CD4-positive, alpha-beta T cell (primary cell): Measurements from ENCODE around the gene SMAP1. TPM values are rescaled to one million over a fixed set of nuclear protein-coding genes. Genes with fewer than 3 reads are reported as not detected.

ENCODE experiments used
- ATAC-seq: fragments of 200-7000 bp; cut with Tn5 transposase; one replicate; pipeline ENCODE4 v1.10.0; 2022; ENCODE audit warnings: mild to moderate bottlenecking; ENCODE audit not compliant: poor library complexity
- CTCF ChIA-PET: fragments of 350-600 bp; sonication (Branson Sonifier 250); formaldehyde crosslinking; loops from one replicate; lab custom pipeline; 2021; ENCODE audit warnings: antibody characterized with exemption, inconsistent platforms; lab: Charles Lee
- POLR2A ChIA-PET: fragments of 350-600 bp; sonication (Branson Sonifier 250); formaldehyde crosslinking; loops from one replicate; lab custom pipeline; 2021; ENCODE audit warnings: antibody characterized with exemption, inconsistent platforms; lab: Charles Lee
- DNase-seq, 14 experiments: peaks; one replicate each; pipeline ENCODE4 v3.0.0-alpha.2; 2013 to 2020; ENCODE audit warnings: mixed read lengths in 2 of 14
- H3K27ac ChIP-seq, 2 donors: one replicate each; pipeline versions ENCODE4 v1.5.1 to v1.7.0; 2013; ENCODE audit warnings: low read length in 2 of 2, low read depth in 1 of 2, mild to moderate bottlenecking in 1 of 2
- H3K27me3 ChIP-seq, 2 experiments: 1 replicate in 1 of 2; 2 replicates in 1 of 2; pipeline versions ENCODE4 v1.6.1 to v1.7.0; 2013; ENCODE audit warnings: low read length in 2 of 2, control low read depth in 1 of 2, mild to moderate bottlenecking in 1 of 2, moderate library complexity in 1 of 2; ENCODE audit not compliant: insufficient read depth in 2 of 2, control insufficient read depth in 1 of 2
- H3K36me3 ChIP-seq: one replicate; pipeline ENCODE4 v1.6.1; 2013; ENCODE audit warnings: low read length, control low read depth; ENCODE audit not compliant: insufficient read depth
- H3K4me1 ChIP-seq: one replicate; pipeline ENCODE4 v1.6.1; 2013; ENCODE audit warnings: low read length, control low read depth; ENCODE audit not compliant: insufficient read depth
- H3K4me3 ChIP-seq: one replicate; pipeline ENCODE4 v1.5.1; 2013; ENCODE audit warnings: mild to moderate bottlenecking, low read length, moderate library complexity
- H3K9me3 ChIP-seq, 2 experiments: 1 replicate in 1 of 2; 2 replicates in 1 of 2; pipeline versions ENCODE4 v1.6.1 to v1.7.0; 2013; ENCODE audit warnings: low read length in 2 of 2, mild to moderate bottlenecking in 2 of 2, control low read depth in 1 of 2, moderate library complexity in 1 of 2; ENCODE audit not compliant: control insufficient read depth in 1 of 2, insufficient read depth in 1 of 2
- H3K27ac Mint-ChIP-seq: one replicate; pipeline ENCODE4 v1.8.0; 2020; ENCODE audit warnings: mixed read lengths
- H3K27me3 Mint-ChIP-seq: one replicate; pipeline ENCODE4 v1.8.0; 2021; ENCODE audit warnings: mixed read lengths
- H3K36me3 Mint-ChIP-seq: one replicate; pipeline ENCODE4 v1.8.0; 2021; ENCODE audit warnings: low read depth, mixed read lengths
- H3K4me1 Mint-ChIP-seq: one replicate; pipeline ENCODE4 v1.8.0; 2021; ENCODE audit warnings: low read depth, mixed read lengths
- H3K4me3 Mint-ChIP-seq: one replicate; pipeline ENCODE4 v1.8.0; 2020; ENCODE audit warnings: mild to moderate bottlenecking, mixed read lengths
- H3K9me3 Mint-ChIP-seq: one replicate; pipeline ENCODE4 v1.8.0; 2020; ENCODE audit warnings: mixed read lengths
- CTCF ChIP-seq: fragments of 200-600 bp; IDR thresholded peaks from one replicate; pipeline ENCODE4 v1.8.0; 2022; ENCODE audit warnings: antibody characterized with exemption, mild to moderate bottlenecking
- intact Hi-C, 2 experiments: fragments of 100-400 bp; cut with DNase I in 1 of 2; cut with micrococcal nuclease in 1 of 2; formaldehyde crosslinking; loops; one replicate each; pipeline versions ENCODE4 v1.15.1 to v1.9.0; 2023 to 2025; cut with DNase I, micrococcal nuclease
- total RNA-seq, 174 experiments: library from RNA in 2 of 174; stranded (reverse) in 2 of 174; gene quantifications; one replicate each; pipeline ENCODE4 v1.2.3 and lab custom pipeline; 2021 to 2026

SMAP1 gene
- total RNA-seq, 2 experiments from 2014 or later = 20.0 to 22.5 TPM

GRCh38 chr6:70846207-70846835, 178.6 kb downstream of the SMAP1 start:
- Mint-ChIP-seq H3K4me3 (no peak overlapping the region), H3K4me1 (peaks cover 21% of the 10 kb centered on the region), H3K27me3 (no peaks in the 10 kb centered on the region), H3K9me3 (no peaks in the 10 kb centered on the region), H3K27ac (no peak overlapping the region), H3K36me3 (peaks cover 33% of the 10 kb centered on the region)
- intact Hi-C loops = no loop called here
- CTCF ChIA-PET = no interaction called here
- no peaks in the 10 kb centered on the region for H3K9me3 ChIP-seq
- no peaks in the 10 kb centered on the region for H3K4me1 ChIP-seq
- POLR2A ChIA-PET = no interaction called here
- DNase-seq = no peak
- no peak overlapping the region for H3K27ac ChIP-seq
- H3K36me3 ChIP-seq = peaks cover 3% of the 10 kb centered on the region
- H3K27me3 ChIP-seq = no peaks in the 10 kb centered on the region
- no peak overlapping the region for H3K4me3 ChIP-seq
- TF ChIP-seq CTCF = no peak
- no peak for ATAC-seq

- ATAC-seq = no peak
- H3K9me3 ChIP-seq = no peaks in the 10 kb centered on the region
- Mint-ChIP-seq H3K4me3 (no peak overlapping the region), H3K4me1 (peaks cover 21% of the 10 kb centered on the region), H3K9me3 (no peaks in the 10 kb centered on the region), H3K27ac (no peak overlapping the region), H3K36me3 (peaks cover 33% of the 10 kb centered on the region), H3K27me3 (no peaks in the 10 kb centered on the region)
- CTCF ChIA-PET = interaction anchor here (1.2 kb wide), 1 partner anchor 37 kb away, joined by 4 read pairs; no protein-coding TSS in a partner anchor
- H3K27me3 ChIP-seq = no peaks in the 10 kb centered on the region
- POLR2A ChIA-PET = no interaction called here
- H3K36me3 ChIP-seq = peaks cover 3% of the 10 kb centered on the region
- no peak overlapping the region for H3K4me3 ChIP-seq
- no peak overlapping the region for H3K27ac ChIP-seq
- H3K4me1 ChIP-seq = no peaks in the 10 kb centered on the region
- TF ChIP-seq CTCF = no peak
- intact Hi-C loops = no loop called here
- no peak for DNase-seq
These were observed 179.7 kb downstream of the SMAP1 start for GRCh38 chr6:70847106-70848084.

GRCh38 chr6:70849348-70850069, 181.8 kb downstream of the SMAP1 start:
- Mint-ChIP-seq H3K27me3 (no peaks in the 10 kb centered on the region), H3K36me3 (peaks cover 40% of the 10 kb centered on the region), H3K9me3 (no peaks in the 10 kb centered on the region), H3K27ac (no peak overlapping the region), H3K4me1 (peaks cover 17% of the 10 kb centered on the region), H3K4me3 (no peak overlapping the region)
- ATAC-seq = no peak
- ChIA-PET POLR2A (no interaction called here), CTCF (no interaction called here)
- Histone ChIP-seq H3K4me3 (no peak overlapping the region), H3K27me3 (no peaks in the 10 kb centered on the region), H3K9me3 (no peaks in the 10 kb centered on the region), H3K27ac (no peak overlapping the region), H3K36me3 (peaks cover 16% of the 10 kb centered on the region), H3K4me1 (no peaks in the 10 kb centered on the region)
- no peak for DNase-seq
- no peak for TF ChIP-seq CTCF
- intact Hi-C loops = no loop called here
